Prostate gland (tissue), 2 donors: Measurements from ENCODE around the gene MELTF. TPM values are rescaled to one million over a fixed set of nuclear protein-coding genes. Genes with fewer than 3 reads are reported as not detected.

Source experiments
- DNase-seq: peaks from one replicate; pipeline ENCODE4 v3.0.0-alpha.2; 2019; ENCODE audit warnings: low spot score
- H3K27ac ChIP-seq, 2 donors: fragments of 200-600 bp; sonication (generic); 2 replicates each; pipeline ENCODE4 v1.5.1; 2017 to 2019
- H3K27me3 ChIP-seq: fragments of 200-600 bp; sonication (generic); replicated peaks from 2 replicates; pipeline ENCODE4 v1.5.1; 2019; ENCODE audit not compliant: insufficient read depth
- H3K36me3 ChIP-seq, 2 donors: fragments of 200-600 bp; sonication (generic); 1 replicate in 1 of 2; 2 replicates in 1 of 2; pipeline versions ENCODE4 v1.5.1 to v1.8.1; 2017 to 2019
- H3K4me1 ChIP-seq: fragments of 200-600 bp; sonication (generic); replicated peaks from 2 replicates; pipeline ENCODE4 v1.5.1; 2019
- H3K4me3 ChIP-seq, 2 donors: fragments of 200-600 bp; sonication (generic); 2 replicates each; pipeline ENCODE4 v1.5.1; 2017 to 2019
- H3K9me3 ChIP-seq: fragments of 200-600 bp; sonication (generic); 2 replicates; pipeline ENCODE4 v1.5.1; 2017
- CTCF ChIP-seq, 4 experiments: fragments of 200-600 bp in 2 of 4; fragments of 450-650 bp in 2 of 4; sonication (generic) in 2 of 4; IDR thresholded peaks; 1 replicate in 3 of 4; 2 replicates in 1 of 4; pipeline ENCODE4 v1.5.1; 2016 to 2019; ENCODE audit warnings: antibody characterized with exemption in 4 of 4, mild to moderate bottlenecking in 2 of 4, moderate library complexity in 2 of 4
- POLR2A ChIP-seq: fragments of 450-650 bp; IDR thresholded peaks from one replicate; pipeline ENCODE4 v1.6.1; 2016; ENCODE audit warnings: antibody characterized with exemption, mild to moderate bottlenecking
- POLR2AphosphoS5 ChIP-seq: sonication (generic); formaldehyde crosslinking; IDR thresholded peaks from one replicate; pipeline ENCODE4 v1.6.1; 2017; ENCODE audit warnings: antibody characterized with exemption
- WGBS: methylation state at CpG from one replicate; pipeline ENCODE4 v1.1.5; 2018; 5-methylcytosine and 5-hydroxymethylcytosine counted together
- intact Hi-C: fragments of 100-400 bp; cut with DNase I; formaldehyde crosslinking; loops from one replicate; pipeline ENCODE4 v1.14.2; 2022
- total RNA-seq, 2 donors: library from RNA; depleted of rRNA; stranded (reverse); fragments of >200 nt; gene quantifications; one replicate each; pipeline ENCODE4 v1.1.0, GENCODE V29; 2016

The MELTF gene
- total RNA-seq, 2 donors from 2014 or later, result 6.9 to 9.0 TPM

- Histone ChIP-seq H3K27me3 (no peaks in the 10 kb centered on the region), H3K4me3 (peak overlapping the region; percentile 38 to 42), H3K4me1 (peaks cover 6% of the 10 kb centered on the region), H3K27ac (no peak overlapping the region), H3K9me3 (no peaks in the 10 kb centered on the region), H3K36me3 (no peaks in the 10 kb centered on the region)
- TF ChIP-seq CTCF (IDR thresholded peaks at IDR 0.05), result no peak
- TF ChIP-seq POLR2AphosphoS5, result no peak
- no peak for TF ChIP-seq POLR2A
- intact Hi-C loops, result no loop called here
- 16% methylated on average over 26 of the region's 67 CpGs for WGBS
- no peak for DNase-seq
These were observed 698 bp downstream of the MELTF start for GRCh38 chr3:197028728-197029510.

- Histone ChIP-seq H3K4me3 (no peak overlapping the region), H3K27me3 (no peaks in the 10 kb centered on the region), H3K27ac (no peak overlapping the region), H3K4me1 (peaks cover 6% of the 10 kb centered on the region), H3K9me3 (no peaks in the 10 kb centered on the region), H3K36me3 (no peaks in the 10 kb centered on the region)
- no peak for DNase-seq
- intact Hi-C loops, result no loop called here
- 82% methylated on average over 22 of the region's 22 CpGs for whole genome bisulfite sequencing
- TF ChIP-seq POLR2A (no peak), POLR2AphosphoS5 (no peak), CTCF (IDR thresholded peaks at IDR 0.05) (no peak)
These were observed 1.5 kb downstream of the MELTF start for GRCh38 chr3:197027896-197028727.

GRCh38 chr3:197027151-197027895 lies 2.3 kb downstream of the MELTF start:
- Histone ChIP-seq H3K27ac (no peak overlapping the region), H3K4me1 (peaks cover 6% of the 10 kb centered on the region), H3K36me3 (no peaks in the 10 kb centered on the region), H3K9me3 (no peaks in the 10 kb centered on the region), H3K4me3 (no peak overlapping the region), H3K27me3 (no peaks in the 10 kb centered on the region)
- WGBS, result 94% methylated on average over 28 of the region's 29 CpGs
- intact Hi-C loops, result no loop called here
- no peak for DNase-seq
- TF ChIP-seq POLR2A (no peak), POLR2AphosphoS5 (no peak), CTCF (IDR thresholded peaks at IDR 0.05) (no peak)

- 97% methylated on average over 9 of the region's 9 CpGs for WGBS
- no peak overlapping the region for H3K27ac ChIP-seq
- no peak overlapping the region for H3K4me3 ChIP-seq
- H3K4me1 ChIP-seq, result peaks cover 6% of the 10 kb centered on the region
- no peaks in the 10 kb centered on the region for H3K36me3 ChIP-seq
- TF ChIP-seq POLR2AphosphoS5 (no peak), POLR2A (no peak), CTCF (IDR thresholded peaks at IDR 0.05) (no peak)
- no peak for DNase-seq
- no peaks in the 10 kb centered on the region for H3K27me3 ChIP-seq
- intact Hi-C loops, result no loop called here
- no peaks in the 10 kb centered on the region for H3K9me3 ChIP-seq
These were observed 3.1 kb downstream of the MELTF start for GRCh38 chr3:197026481-197026866.
